WTC11 (cell line): ENCODE measurements around the gene HMCES. TPM values are rescaled to one million over a fixed set of nuclear protein-coding genes. Genes with fewer than 3 reads are reported as not detected.

Experiments
- ATAC-seq: fragments of 200-7000 bp; cut with Tn5 transposase; 2 replicates; pipeline ENCODE4 v1.10.0; 2021; ENCODE audit warnings: mild to moderate bottlenecking, moderate library complexity
- CTCF ChIA-PET: fragments of 300-600 bp; sonication (Branson Sonifier 250); formaldehyde crosslinking; loops from one replicate; lab custom pipeline; 2021; ENCODE audit warnings: antibody characterized with exemption; lab: Charles Lee
- POLR2A ChIA-PET: fragments of 350-600 bp; sonication (Branson Sonifier 250); formaldehyde crosslinking; loops from one replicate; lab custom pipeline; 2021; ENCODE audit warnings: antibody characterized with exemption; lab: Charles Lee
- DNase-seq: peaks from one replicate; pipeline ENCODE4 v3.0.0; 2021; ENCODE audit warnings: low spot score
- H3K27ac Mint-ChIP-seq: 2 replicates; pipeline ENCODE4 v1.8.0; 2021; ENCODE audit warnings: mixed read lengths
- H3K27me3 Mint-ChIP-seq: 2 replicates; pipeline ENCODE4 v1.8.0; 2021; ENCODE audit warnings: low read depth, mild to moderate bottlenecking, moderate library complexity, mixed read lengths
- H3K36me3 Mint-ChIP-seq: 2 replicates; pipeline ENCODE4 v1.8.0; 2021; ENCODE audit warnings: mixed read lengths
- H3K4me1 Mint-ChIP-seq: 2 replicates; pipeline ENCODE4 v1.8.0; 2022; ENCODE audit warnings: mixed read lengths
- H3K4me3 Mint-ChIP-seq: 2 replicates; pipeline ENCODE4 v1.8.0; 2021; ENCODE audit warnings: mild to moderate bottlenecking, moderate library complexity, mixed read lengths
- H3K9me3 Mint-ChIP-seq: 2 replicates; pipeline ENCODE4 v1.8.0; 2021; ENCODE audit warnings: mixed read lengths
- ATF2 ChIP-seq: sonication (generic); formaldehyde crosslinking; IDR thresholded peaks from 2 replicates; pipeline ENCODE4 v1.8.1; 2022; ENCODE audit warnings: low read depth, missing genetic modification reagents, borderline replicate concordance
- CBFB ChIP-seq: sonication (generic); formaldehyde crosslinking; IDR thresholded peaks from 2 replicates; pipeline ENCODE4 v1.8.1; 2022; ENCODE audit warnings: mild to moderate bottlenecking, low read depth, missing genetic modification reagents
- CREB1 ChIP-seq: sonication (generic); formaldehyde crosslinking; IDR thresholded peaks from 2 replicates; pipeline ENCODE4 v1.8.0; 2023; ENCODE audit warnings: mild to moderate bottlenecking, missing genetic modification reagents
- FOXJ3 ChIP-seq: sonication (generic); formaldehyde crosslinking; IDR thresholded peaks from 2 replicates; pipeline ENCODE4 v1.9.0; 2021; ENCODE audit warnings: missing genetic modification reagents, mild to moderate bottlenecking, borderline replicate concordance
- GABPB1 ChIP-seq: sonication (generic); formaldehyde crosslinking; IDR thresholded peaks from 2 replicates; pipeline ENCODE4 v1.8.1; 2023; ENCODE audit warnings: mild to moderate bottlenecking, missing genetic modification reagents
- HMGXB4 ChIP-seq: sonication (generic); formaldehyde crosslinking; IDR thresholded peaks from 2 replicates; pipeline ENCODE4 v1.8.1; 2023; ENCODE audit warnings: mild to moderate bottlenecking, moderate library complexity, missing genetic modification reagents
- JUN ChIP-seq: sonication (generic); formaldehyde crosslinking; IDR thresholded peaks from 2 replicates; pipeline ENCODE4 v1.8.0; 2023; ENCODE audit warnings: mild to moderate bottlenecking, missing genetic modification reagents
- MAX ChIP-seq: sonication (generic); formaldehyde crosslinking; IDR thresholded peaks from 2 replicates; pipeline ENCODE4 v1.8.0; 2022; ENCODE audit warnings: mild to moderate bottlenecking, missing genetic modification reagents
- MLX ChIP-seq: sonication (generic); formaldehyde crosslinking; IDR thresholded peaks from 2 replicates; pipeline ENCODE4 v1.8.1; 2023; ENCODE audit warnings: mild to moderate bottlenecking, missing genetic modification reagents, moderate library complexity
- MXD4 ChIP-seq: fragments of 250-450 bp; sonication (Bioruptor Pico); IDR thresholded peaks from 2 replicates; pipeline ENCODE4 v1.8.0; 2021; ENCODE audit warnings: mild to moderate bottlenecking, moderate library complexity, borderline replicate concordance
- NFATC4 ChIP-seq: fragments of 250-450 bp; sonication (Bioruptor Pico); IDR thresholded peaks from 2 replicates; pipeline ENCODE4 v1.9.0; 2021; ENCODE audit warnings: mild to moderate bottlenecking
- OVOL2 ChIP-seq: fragments of 250-450 bp; sonication (Bioruptor Pico); IDR thresholded peaks from 2 replicates; pipeline ENCODE4 v1.9.0; 2021; ENCODE audit warnings: mild to moderate bottlenecking, borderline replicate concordance
- PRRX2 ChIP-seq: fragments of 250-450 bp; sonication (Bioruptor Pico); IDR thresholded peaks from 2 replicates; pipeline ENCODE4 v1.8.0; 2021; ENCODE audit warnings: mild to moderate bottlenecking
- TEAD4 ChIP-seq: sonication (generic); formaldehyde crosslinking; IDR thresholded peaks from 2 replicates; pipeline ENCODE4 v1.8.0; 2022; ENCODE audit warnings: mild to moderate bottlenecking, missing genetic modification reagents
- ZBTB43 ChIP-seq: sonication (generic); formaldehyde crosslinking; IDR thresholded peaks from 2 replicates; pipeline ENCODE4 v1.8.1; 2023; ENCODE audit warnings: mild to moderate bottlenecking, missing genetic modification reagents
- ZNF121 ChIP-seq: sonication (generic); formaldehyde crosslinking; IDR thresholded peaks from 2 replicates; pipeline ENCODE4 v1.8.0; 2023; ENCODE audit warnings: missing genetic modification reagents
- ZNF138 ChIP-seq: sonication (generic); formaldehyde crosslinking; conservative IDR thresholded peaks from 2 replicates; pipeline ENCODE4 v1.8.1; 2022; ENCODE audit warnings: mild to moderate bottlenecking, moderate library complexity, missing genetic modification reagents
- ZNF281 ChIP-seq: sonication (generic); formaldehyde crosslinking; IDR thresholded peaks from 2 replicates; pipeline ENCODE4 v1.8.0; 2023; ENCODE audit warnings: mild to moderate bottlenecking, missing genetic modification reagents
- ZNF317 ChIP-seq: sonication (generic); formaldehyde crosslinking; IDR thresholded peaks from 2 replicates; pipeline ENCODE4 v1.8.1; 2023; ENCODE audit warnings: low read depth, mild to moderate bottlenecking, moderate library complexity, missing genetic modification reagents, borderline replicate concordance
- ZNF396 ChIP-seq: fragments of 250-450 bp; sonication (Bioruptor Pico); IDR thresholded peaks from 2 replicates; pipeline ENCODE4 v1.8.0; 2021; ENCODE audit warnings: mild to moderate bottlenecking, moderate library complexity, borderline replicate concordance
- ZNF423 ChIP-seq: fragments of 250-450 bp; sonication (Bioruptor Pico); IDR thresholded peaks from 2 replicates; pipeline ENCODE4 v2.1.2; 2022; ENCODE audit warnings: mild to moderate bottlenecking, moderate library complexity
- ZSCAN18 ChIP-seq: fragments of 250-450 bp; sonication (Bioruptor Pico); IDR thresholded peaks from 2 replicates; pipeline ENCODE4 v2.1.2; 2022; ENCODE audit warnings: mild to moderate bottlenecking, moderate library complexity
- total RNA-seq: library from RNA; stranded (reverse); gene quantifications from 3 replicates; pipeline ENCODE4 v1.2.3, GENCODE V29; 2021

Gene HMCES
- total RNA-seq, 1 experiment from 2014 or later, result 47.7 TPM

GRCh38 chr3:129289201-129289921 lies 10.7 kb downstream of the HMCES start (continued):
- TF ChIP-seq CBFB (CRISPR knock-in tag) (no peak), ZSCAN18 (CRISPR knock-in tag) (no peak), MXD4 (CRISPR knock-in tag) (no peak)

GRCh38 chr3:129291236-129291886 lies 12.7 kb downstream of the HMCES start:
- POLR2A ChIA-PET, result no interaction called here
- TF ChIP-seq MXD4 (CRISPR knock-in tag) (no peak), MAX (CRISPR knock-in tag) (no peak), OVOL2 (no peak), ZBTB43 (no peak), NFATC4 (no peak), ZNF121 (CRISPR knock-in tag) (no peak), JUN (no peak), ZNF317 (no peak), HMGXB4 (CRISPR knock-in tag) (no peak), ZNF281 (CRISPR knock-in tag) (no peak), ZNF423 (CRISPR knock-in tag) (no peak), CREB1 (CRISPR knock-in tag) (no peak), TEAD4 (no peak), ZNF396 (CRISPR knock-in tag) (no peak), MLX (CRISPR knock-in tag) (no peak), ATF2 (CRISPR knock-in tag) (no peak), FOXJ3 (CRISPR knock-in tag) (no peak), ZNF138 (CRISPR knock-in tag) (no peak), PRRX2 (no peak), GABPB1 (CRISPR knock-in tag) (no peak)

More at GRCh38 chr3:129291236-129291886, 12.7 kb downstream of the HMCES start:
- H3K27ac Mint-ChIP-seq, result no peak overlapping the region
- DNase-seq, result no peak
- no peak overlapping the region for H3K4me3 Mint-ChIP-seq
- CTCF ChIA-PET, result no interaction called here
- no peaks in the 10 kb centered on the region for H3K27me3 Mint-ChIP-seq
- peaks cover 36% of the 10 kb centered on the region for H3K36me3 Mint-ChIP-seq
- no peaks in the 10 kb centered on the region for H3K4me1 Mint-ChIP-seq
- no peak for ATAC-seq
- H3K9me3 Mint-ChIP-seq, result no peaks in the 10 kb centered on the region
